GM12878 (cell line): Measurements from ENCODE around the gene ZSCAN18. TPM values are rescaled to one million over a fixed set of nuclear protein-coding genes. Genes with fewer than 3 reads are reported as not detected.

ENCODE experiments used
- ATAC-seq: fragments of 200-7000 bp; cut with Tn5 transposase; 3 replicates; pipeline ENCODE4 v1.9.1; 2020; ENCODE audit warnings: mild to moderate bottlenecking, moderate library complexity
- BruUV-seq: library from RNA; stranded (reverse); fragments of 400-500 nt; replicated peaks from 2 replicates; lab custom pipeline; 2021; lab: Mats Ljungman, UMichigan
- CTCF ChIA-PET: fragments of 300-600 bp; sonication (Branson Sonifier 250); formaldehyde crosslinking; extraction: SDS; loops from one replicate; lab custom pipeline; 2021; ENCODE audit warnings: inconsistent platforms; lab: Yijun Ruan, JAX
- POLR2A ChIA-PET: fragments of 350-600 bp; formaldehyde crosslinking; extraction: SDS; loops from one replicate; lab custom pipeline; 2021; ENCODE audit warnings: inconsistent platforms; lab: Charles Lee
- RAD21 ChIA-PET: fragments of 300-600 bp; sonication (Branson Sonifier 250); formaldehyde crosslinking; loops from one replicate; lab custom pipeline; 2023; ENCODE audit warnings: antibody characterized with exemption; ENCODE audit not compliant: unreplicated experiment; lab: Charles Lee
- SMC1A ChIA-PET: fragments of 300-600 bp; sonication (Branson Sonifier 250); formaldehyde crosslinking; loops from one replicate; lab custom pipeline; 2023; ENCODE audit not compliant: unreplicated experiment, uncharacterized antibody; lab: Charles Lee
- DNase-seq: peaks from one replicate; pipeline ENCODE4 v3.0.0-alpha.2; 2011; ENCODE audit warnings: low read depth, low spot score
- FAIRE-seq: peaks from 3 replicates; lab custom pipeline; 2011; peaks lifted over from hg19 to GRCh38; lab: Jason Lieb, UNC
- H2AFZ ChIP-seq: 2 replicates; pipeline ENCODE4 v1.6.0; 2011; ENCODE audit warnings: low read depth, low read length, control low read depth; ENCODE audit not compliant: control insufficient read depth
- H3K27ac ChIP-seq: 2 replicates; pipeline ENCODE4 v1.5.1; 2011; ENCODE audit warnings: control low read depth; ENCODE audit not compliant: control insufficient read depth, insufficient read depth
- H3K27me3 ChIP-seq, 2 experiments: replicated peaks in 1 of 2; 2 replicates each; pipeline versions ENCODE4 v1.6.0 to v1.6.1; 2011; ENCODE audit warnings: low read length in 1 of 2; ENCODE audit not compliant: control insufficient read depth in 2 of 2, insufficient read depth in 2 of 2
- H3K36me3 ChIP-seq, 2 experiments: 2 replicates each; pipeline ENCODE4 v1.5.1; 2011; ENCODE audit warnings: low read length in 1 of 2; ENCODE audit not compliant: control insufficient read depth in 2 of 2, insufficient read depth in 2 of 2
- H3K4me1 ChIP-seq: 2 replicates; pipeline ENCODE4 v1.6.1; 2011; ENCODE audit warnings: mild to moderate bottlenecking, low read length, moderate library complexity, mixed read lengths; ENCODE audit not compliant: control insufficient read depth, insufficient read depth
- H3K4me2 ChIP-seq: 2 replicates; pipeline ENCODE4 v1.6.0; 2011; ENCODE audit warnings: control low read depth; ENCODE audit not compliant: control insufficient read depth, insufficient read depth
- H3K4me3 ChIP-seq: fragments of 200-600 bp; sonication (generic); 2 replicates; pipeline ENCODE4 v1.5.1; 2016
- H3K79me2 ChIP-seq: 2 replicates; pipeline ENCODE4 v1.6.0; 2011; ENCODE audit warnings: low read length; ENCODE audit not compliant: control insufficient read depth, insufficient read depth
- H3K9ac ChIP-seq: 2 replicates; pipeline ENCODE4 v1.8.0; 2011; ENCODE audit warnings: low read length, control low read depth, mixed read lengths; ENCODE audit not compliant: control insufficient read depth, insufficient read depth
- H3K9me3 ChIP-seq: replicated peaks from 3 replicates; pipeline ENCODE4 v1.5.1; 2011; ENCODE audit warnings: mild to moderate bottlenecking, low read length; ENCODE audit not compliant: control insufficient read depth, insufficient read depth
- H4K20me1 ChIP-seq: 2 replicates; pipeline ENCODE4 v1.6.0; 2011; ENCODE audit not compliant: control insufficient read depth, insufficient read depth
- CBX5 ChIP-seq: sonication (generic); IDR thresholded peaks from 2 replicates; pipeline ENCODE4 v1.6.1; 2016; ENCODE audit warnings: low read depth, moderate library complexity, mild to moderate bottlenecking, inconsistent platforms
- CHD1 ChIP-seq: IDR thresholded peaks from 2 replicates; pipeline ENCODE4 v1.6.1; 2012; ENCODE audit warnings: low read depth, low read length, improper control_type of control experiment
- E2F4 ChIP-seq: IDR thresholded peaks from 2 replicates; pipeline ENCODE4 v1.6.1; 2012; ENCODE audit warnings: low read depth, low read length, improper control_type of control experiment
- EED ChIP-seq: sonication (generic); IDR thresholded peaks from 2 replicates; pipeline ENCODE4 v1.6.1; 2016; ENCODE audit warnings: antibody characterized with exemption, low read depth
- ETV6 ChIP-seq, 2 experiments: fragments of 450-650 bp in 1 of 2; IDR thresholded peaks in 1 of 2; conservative IDR thresholded peaks in 1 of 2; 2 replicates each; pipeline ENCODE4 v1.6.1; 2014; ENCODE audit warnings: antibody characterized with exemption in 1 of 2, borderline replicate concordance in 1 of 2, low read depth in 1 of 2, mild to moderate bottlenecking in 1 of 2, moderate library complexity in 1 of 2
- KAT2A ChIP-seq: conservative IDR thresholded peaks from 2 replicates; pipeline ENCODE4 v1.6.1; 2011; ENCODE audit warnings: low read depth, low read length; ENCODE audit not compliant: control insufficient read depth
- MAX ChIP-seq: IDR thresholded peaks from 2 replicates; pipeline ENCODE4 v1.6.1; 2012; ENCODE audit warnings: low read depth, low read length, improper control_type of control experiment
- MEF2A ChIP-seq: IDR thresholded peaks from 2 replicates; pipeline ENCODE4 v1.6.1; 2011; ENCODE audit warnings: low read depth, mild to moderate bottlenecking, low read length, moderate library complexity; ENCODE audit not compliant: insufficient read depth
- NFYA ChIP-seq: IDR thresholded peaks from 2 replicates; pipeline ENCODE4 v1.6.1; 2011; ENCODE audit warnings: low read depth, mild to moderate bottlenecking, low read length, improper control_type of control experiment, borderline replicate concordance
- NFYB ChIP-seq: IDR thresholded peaks from 2 replicates; pipeline ENCODE4 v1.6.1; 2011; ENCODE audit warnings: low read depth, mild to moderate bottlenecking, low read length, improper control_type of control experiment, moderate library complexity; ENCODE audit not compliant: insufficient read depth
- POLR2A ChIP-seq: IDR thresholded peaks from 2 replicates; pipeline ENCODE4 v1.6.1; 2011; ENCODE audit warnings: low read depth, mild to moderate bottlenecking, low read length
- RAD21 ChIP-seq: IDR thresholded peaks from 2 replicates; pipeline ENCODE4 v1.6.1; 2011; ENCODE audit warnings: mild to moderate bottlenecking, low read depth, low read length, moderate library complexity; ENCODE audit not compliant: insufficient read depth
- SMAD1 ChIP-seq: fragments of 450-650 bp; IDR thresholded peaks from 2 replicates; pipeline ENCODE4 v1.6.1; 2018; ENCODE audit warnings: mild to moderate bottlenecking, low read depth; ENCODE audit not compliant: partially characterized antibody
- TCF7 ChIP-seq: IDR thresholded peaks from 2 replicates; pipeline ENCODE4 v1.6.1; 2014; ENCODE audit warnings: antibody characterized with exemption, borderline replicate concordance
- YBX1 ChIP-seq: fragments of 450-650 bp; IDR thresholded peaks from 2 replicates; pipeline ENCODE4 v1.6.1; 2016; ENCODE audit warnings: antibody characterized with exemption
- YY1 ChIP-seq: IDR thresholded peaks from 2 replicates; pipeline ENCODE4 v1.6.1; 2011; ENCODE audit warnings: low read depth, mild to moderate bottlenecking, low read length
- ZBTB40 ChIP-seq: fragments of 450-650 bp; IDR thresholded peaks from 2 replicates; pipeline ENCODE4 v1.6.1; 2016; ENCODE audit warnings: mild to moderate bottlenecking, moderate library complexity, borderline replicate concordance
- WGBS: methylation state at CpG from one replicate; pipeline ENCODE4 v1.1.6; 2016; ENCODE audit warnings: low lambda C conversion rate; ENCODE audit not compliant: insufficient replicate concordance, insufficient coverage; ENCODE audit errors: missing lambda C conversion rate; 5-methylcytosine and 5-hydroxymethylcytosine counted together
- in situ Hi-C: fragments of 300-500 bp; cut with MboI; formaldehyde crosslinking; loops from 9 replicates; pipeline ENCODE4 v1.14.3; 2018; ENCODE audit warnings: mixed read lengths
- intact Hi-C: fragments of 100-400 bp; cut with micrococcal nuclease; formaldehyde crosslinking; loops from one replicate; pipeline ENCODE4 v1.14.2; 2022; ENCODE audit not compliant: unreplicated experiment
- polyA plus RNA-seq, 11 experiments: library from polyadenylated mRNA; depleted of rRNA in 4 of 11; unstranded in 6 of 11; stranded (reverse) in 5 of 11; fragments of >200 nt; fragmentation: Nextera tagmentation in 4 of 11; fragmentation: Illumina TruSeq in 1 of 11; extraction: Ambion mirVana in 4 of 11; extraction: Trizol in 1 of 11; gene quantifications; 1 replicate in 1 of 11; 2 replicates in 10 of 11; pipeline versions ENCODE4 v1.2.1 to v1.2.3, GENCODE V29; 2011 to 2016; ENCODE audit warnings: inconsistent platforms in 2 of 11, missing spikeins in 2 of 11, low read depth in 1 of 11
- total RNA-seq, 4 experiments: library from RNA; depleted of rRNA in 3 of 4; stranded (reverse); fragments of >200 nt in 3 of 4; fragmentation: Illumina TruSeq in 1 of 4; extraction: Trizol in 1 of 4; gene quantifications; 2 replicates each; pipeline versions ENCODE4 v1.2.1 to v1.2.3, GENCODE V29; 2013 to 2021

ZSCAN18 gene
- total and polyA plus RNA-seq, 10 of the 15 experiments (the other 5 are each of a cell fraction or from before 2014, with no cell fraction given): 0.64 TPM; not detected in 8

- TF ChIP-seq ZBTB40: no peak
- no peak for TF ChIP-seq CHD1
- TF ChIP-seq EED: no peak
- no peak for TF ChIP-seq KAT2A
- TF ChIP-seq SMAD1: no peak
- no peak for TF ChIP-seq POLR2A
- no peak for TF ChIP-seq ETV6 (conservative IDR thresholded peaks at IDR 0.05 in 1 of 2, IDR thresholded peaks at IDR 0.05 in 1 of 2; ENCODE audit: borderline replicate concordance in 1 of 2, low read depth in 1 of 2)
Measured at GRCh38 chr19:58059003-58059670, 38.9 kb downstream of the ZSCAN18 start, which contains the start of gene ZNF135 (continued).

GRCh38 chr19:58058467-58058866 lies 39.6 kb downstream of the ZSCAN18 start:
- ATAC-seq (no peak), DNase-seq (no peak), FAIRE-seq (no peak)
- Histone ChIP-seq H3K9ac (no peak overlapping the region), H3K27ac (no peak overlapping the region), H3K79me2 (no peaks in the 10 kb centered on the region), H2AFZ (no peak overlapping the region), H3K4me3 (no peak overlapping the region), H3K36me3 (no peaks in the 10 kb centered on the region), H3K27me3 (no peaks in the 10 kb centered on the region), H3K9me3 (peaks cover 8% of the 10 kb centered on the region; the same call in 2 of the 3 replicates), H3K4me2 (no peak overlapping the region), H3K4me1 (no peaks in the 10 kb centered on the region), H4K20me1 (no peaks in the 10 kb centered on the region)
- ChIA-PET SMC1A (no interaction called here), POLR2A (no interaction called here), RAD21 (no interaction called here), CTCF (no interaction called here)
- in situ Hi-C loops (no loop called here), intact Hi-C loops (no loop called here)
- WGBS: 73% methylated on average over 13 of the region's 13 CpGs
- BruUV-seq: no TSS peak
- TF ChIP-seq YBX1: no peak
- TF ChIP-seq NFYA: no peak
- no peak for TF ChIP-seq NFYB
- no peak for TF ChIP-seq MAX
- TF ChIP-seq MEF2A: no peak
- no peak for TF ChIP-seq YY1
- TF ChIP-seq CBX5: no peak
- no peak for TF ChIP-seq CHD1
- no peak for TF ChIP-seq E2F4
- TF ChIP-seq TCF7: no peak
- no peak for TF ChIP-seq RAD21
